HG03064 (cell line): ENCODE measurements around the gene CEP350.

Experiments
- ATAC-seq: cut with Tn5 transposase; IDR thresholded peaks from one replicate; pipeline ENCODE4 v1.9.1; 2021; ENCODE audit warnings: low read depth; ENCODE audit not compliant: unreplicated experiment

Gene CEP350

DNA sequence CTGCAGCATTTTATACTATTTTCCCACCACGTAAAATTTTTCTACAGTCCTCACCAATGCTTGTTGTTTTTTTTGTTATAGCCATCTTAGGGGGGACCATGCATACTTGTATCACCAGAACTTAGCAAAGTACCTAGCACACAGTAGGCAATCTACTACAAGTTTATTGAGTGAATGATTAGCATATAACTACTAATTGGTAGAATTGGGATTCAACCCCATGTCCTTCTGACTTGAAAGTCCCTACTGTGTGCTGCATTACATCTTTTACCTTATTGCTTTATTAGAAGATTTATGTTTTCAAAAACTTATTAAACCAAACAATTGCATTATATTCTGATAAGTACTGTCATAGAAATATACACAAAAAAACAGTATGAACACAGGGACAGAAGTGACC, 92.1 kb downstream of the CEP350 start:
- no peak for ATAC-seq

DNA sequence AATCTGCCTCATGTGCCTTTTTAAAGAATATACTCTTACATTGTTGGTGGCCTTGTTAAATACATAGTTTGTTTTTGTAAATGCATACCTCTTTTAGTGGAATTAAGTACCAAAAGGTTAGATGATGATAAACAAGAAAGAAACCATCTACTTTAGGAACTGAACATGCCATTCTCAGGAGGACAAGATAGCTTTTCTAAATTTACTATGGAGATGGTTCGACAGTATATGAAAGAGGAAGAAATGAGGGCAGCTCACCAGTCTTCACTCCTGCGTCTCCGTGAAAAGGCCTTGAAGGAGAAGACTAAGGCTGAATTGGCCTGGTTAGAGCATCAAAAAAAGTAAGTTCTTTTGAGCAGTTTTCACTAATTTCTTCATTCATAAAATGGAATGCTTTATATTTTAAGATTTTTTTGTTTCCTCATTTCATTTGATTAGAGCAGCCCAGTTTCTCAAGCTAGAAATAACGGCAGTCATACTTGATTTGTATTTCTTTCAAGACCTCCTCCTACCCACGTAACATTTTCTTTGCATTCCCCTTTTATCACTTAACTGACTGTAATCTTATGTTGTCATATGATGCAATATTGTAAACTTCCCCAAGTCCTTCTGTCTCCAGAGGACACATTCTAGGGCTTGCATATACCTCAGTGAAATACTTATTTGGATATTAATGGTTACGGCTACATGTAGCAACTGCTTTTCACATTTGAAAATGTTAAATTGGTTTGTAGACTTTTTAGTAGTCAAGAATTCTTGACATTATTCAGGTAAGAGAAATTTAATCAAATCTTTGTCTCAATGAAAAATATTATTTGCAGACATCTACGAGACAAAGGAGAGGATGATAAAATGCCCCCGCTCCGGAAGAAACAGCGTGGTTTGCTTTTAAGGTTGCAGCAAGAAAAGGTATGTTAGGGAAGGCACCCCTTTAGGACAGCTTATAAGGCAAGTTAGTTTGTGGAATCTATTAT, 99.3 kb downstream of the CEP350 start:
- ATAC-seq = no peak

DNA sequence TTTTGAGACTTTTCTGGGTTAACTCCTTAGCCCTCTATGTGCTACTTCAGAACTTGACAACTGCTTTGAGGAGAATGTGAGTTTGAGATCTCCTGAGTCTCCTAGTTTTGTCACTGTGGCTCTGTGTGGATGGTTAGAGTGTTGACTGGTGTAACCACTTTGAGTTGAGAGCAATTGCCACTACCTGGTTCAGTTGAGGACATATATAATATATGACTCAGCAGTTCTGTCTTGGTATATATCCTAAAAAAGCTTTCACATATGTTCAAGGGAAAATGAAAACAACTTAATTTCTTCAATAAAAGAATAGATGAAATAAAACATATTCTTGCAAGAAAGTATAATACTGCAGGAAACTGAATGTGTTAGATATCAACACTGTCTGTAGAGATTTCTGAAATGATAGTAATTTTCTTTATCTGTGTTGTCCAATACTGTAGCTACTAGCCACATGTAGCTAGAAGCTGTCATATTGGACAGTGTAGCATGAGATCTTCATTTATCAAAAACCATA, 103.3 kb downstream of the CEP350 start:
- ATAC-seq = no peak

- ATAC-seq = no peak
These were observed 106.4 kb downstream of the CEP350 start for GRCh38 chr1:180061019-180061418.

- ATAC-seq = no peak
These were observed 107.9 kb downstream of the CEP350 start for GRCh38 chr1:180062452-180062971.

GRCh38 chr1:180065408-180065807, 110.8 kb downstream of the CEP350 start:
- ATAC-seq = no peak

- ATAC-seq = no peak
These were observed 111.5 kb downstream of the CEP350 start for GRCh38 chr1:180066150-180066549.

DNA sequence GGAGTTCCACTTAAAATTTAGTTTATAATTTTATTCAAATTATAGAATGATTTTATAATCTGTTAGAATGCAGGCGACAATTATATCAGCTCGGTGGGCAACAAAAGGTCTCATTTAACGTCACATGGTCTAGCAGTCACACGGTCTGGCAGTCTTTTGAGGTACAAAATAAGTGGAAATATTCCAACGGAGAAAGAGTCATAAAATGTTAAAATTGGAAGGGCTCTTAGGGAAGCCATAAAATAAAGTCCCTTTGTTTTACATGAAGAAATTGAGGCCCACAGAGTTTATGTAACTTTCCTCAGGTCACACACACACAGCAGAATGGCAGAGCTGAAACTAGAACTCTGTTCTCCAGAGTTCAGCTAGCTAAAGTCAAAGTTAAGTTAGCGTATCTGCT, 115.7 kb downstream of the CEP350 start:
- no peak for ATAC-seq

GRCh38 chr1:180071759-180072158, 117.1 kb downstream of the CEP350 start:
- no peak for ATAC-seq

GRCh38 chr1:180080439-180080838, 125.8 kb downstream of the CEP350 start:
- ATAC-seq = no peak

DNA sequence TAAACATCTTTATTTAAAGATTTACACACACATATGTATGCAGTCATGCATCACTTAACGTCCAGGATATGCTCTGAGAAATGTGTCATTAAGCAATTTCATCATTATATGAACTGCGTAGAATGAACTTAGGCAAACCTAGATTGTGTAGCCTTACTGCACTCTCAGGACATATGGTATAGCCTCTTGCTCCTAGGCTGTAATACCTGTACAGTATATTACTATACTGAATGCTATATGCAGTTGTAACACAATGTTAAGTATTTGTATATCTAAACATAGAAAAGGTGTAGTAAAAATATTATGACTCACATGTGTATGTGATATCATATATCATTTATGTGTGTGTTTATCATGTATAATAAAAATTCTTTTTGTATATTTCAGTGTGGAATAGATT, 126.9 kb downstream of the CEP350 start:
- ATAC-seq = no peak

GRCh38 chr1:180083164-180083563, 128.6 kb downstream of the CEP350 start:
- no peak for ATAC-seq

DNA sequence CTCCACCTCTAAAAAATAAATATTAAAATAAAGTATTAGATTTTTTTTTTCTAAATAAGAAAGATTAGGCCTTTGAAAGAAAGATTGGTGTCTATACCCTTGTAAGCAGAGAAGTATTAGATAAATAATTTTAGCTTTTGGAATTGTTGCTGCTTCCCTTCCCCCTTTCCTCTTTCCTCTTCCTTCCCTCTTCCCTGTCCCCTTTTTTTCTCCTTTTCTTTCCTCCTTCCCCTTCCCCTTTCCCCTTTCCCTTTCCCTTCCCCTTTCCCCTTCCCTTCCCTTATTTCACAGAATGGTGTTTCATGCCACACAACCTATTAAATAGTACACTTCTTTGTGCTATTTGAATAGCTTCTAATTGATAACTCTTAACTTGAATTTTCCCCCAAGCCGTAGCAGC, 130.3 kb downstream of the CEP350 start:
- ATAC-seq = no peak

DNA sequence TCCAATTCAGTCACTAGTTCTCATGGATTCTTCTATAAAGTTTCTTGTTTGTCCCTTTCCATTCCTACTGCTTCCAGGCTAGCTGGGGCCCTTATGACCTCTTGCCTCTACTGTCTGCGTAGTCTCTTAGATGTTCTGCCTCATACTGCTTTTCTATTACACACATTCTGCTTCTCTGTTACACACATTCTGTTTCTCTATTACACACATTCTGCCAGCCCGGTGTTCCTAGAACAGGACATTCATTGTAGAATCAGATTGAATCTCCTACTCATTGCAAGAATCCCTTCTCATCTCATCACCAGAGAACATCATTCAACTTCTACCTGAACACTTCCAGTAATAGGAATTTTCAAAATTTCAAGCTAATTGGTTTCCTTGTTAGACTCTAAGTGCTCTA, 130.7 kb downstream of the CEP350 start:
- ATAC-seq = no peak

DNA sequence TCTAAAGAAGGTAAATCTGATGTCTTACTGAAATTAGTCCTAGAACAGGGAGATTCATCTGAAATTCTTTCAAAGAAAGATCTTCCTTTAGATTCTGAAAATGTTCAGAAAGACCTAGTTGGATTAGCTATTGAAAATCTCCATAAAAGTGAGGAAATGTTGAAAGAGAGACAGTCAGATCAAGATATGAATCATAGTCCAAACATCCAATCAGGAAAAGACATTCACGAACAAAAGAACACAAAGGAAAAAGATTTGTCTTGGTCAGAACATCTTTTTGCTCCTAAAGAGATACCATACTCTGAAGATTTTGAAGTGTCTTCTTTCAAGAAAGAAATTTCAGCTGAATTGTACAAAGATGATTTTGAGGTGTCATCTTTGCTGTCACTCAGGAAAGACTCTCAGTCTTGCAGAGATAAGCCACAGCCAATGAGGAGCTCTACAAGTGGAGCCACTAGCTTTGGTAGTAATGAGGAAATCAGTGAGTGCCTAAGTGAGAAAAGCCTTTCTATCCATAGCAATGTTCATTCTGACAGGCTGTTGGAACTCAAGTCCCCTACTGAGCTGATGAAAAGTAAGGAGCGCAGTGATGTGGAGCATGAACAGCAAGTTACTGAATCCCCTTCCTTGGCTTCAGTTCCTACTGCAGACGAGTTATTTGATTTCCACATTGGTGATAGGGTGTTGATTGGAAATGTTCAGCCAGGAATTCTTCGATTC, 138.5 kb downstream of the CEP350 start:
- no peak for ATAC-seq

- no peak for ATAC-seq
These were observed 140.2 kb downstream of the CEP350 start for GRCh38 chr1:180094705-180095295.

DNA sequence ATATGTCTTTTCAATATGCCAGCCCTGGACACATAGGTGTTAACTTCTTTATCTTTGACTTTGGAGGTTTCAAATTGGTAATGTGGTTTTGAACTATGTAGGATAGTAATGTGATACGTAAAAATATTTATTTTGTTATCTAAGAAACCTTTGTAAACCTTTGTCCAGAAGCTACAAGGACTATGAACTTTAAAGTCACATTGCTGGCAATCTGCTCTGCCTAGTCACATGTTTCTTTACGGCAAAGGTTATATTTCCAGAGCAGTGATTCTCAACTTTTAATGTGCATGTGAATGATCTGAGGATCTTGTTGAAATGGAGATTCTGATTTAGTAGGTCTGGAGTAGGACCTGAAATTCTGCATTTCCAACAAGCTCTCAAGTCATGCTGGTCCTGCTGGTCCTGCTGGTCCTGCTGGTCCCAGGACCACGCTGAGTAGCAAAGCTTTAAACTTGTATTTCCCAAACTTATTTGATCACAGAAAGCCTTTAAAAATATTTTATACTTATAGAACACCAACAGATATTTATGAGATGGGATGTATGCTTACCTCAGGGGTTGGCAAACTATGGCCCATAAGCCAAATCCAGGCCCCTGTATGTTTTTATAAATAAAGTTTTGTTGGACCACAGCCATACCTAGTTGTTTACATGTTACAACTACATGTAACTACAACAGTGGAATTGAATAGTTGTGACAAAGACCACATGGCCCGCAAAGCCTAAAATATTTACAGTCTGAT, 142.1 kb downstream of the CEP350 start:
- ATAC-seq = no peak

DNA sequence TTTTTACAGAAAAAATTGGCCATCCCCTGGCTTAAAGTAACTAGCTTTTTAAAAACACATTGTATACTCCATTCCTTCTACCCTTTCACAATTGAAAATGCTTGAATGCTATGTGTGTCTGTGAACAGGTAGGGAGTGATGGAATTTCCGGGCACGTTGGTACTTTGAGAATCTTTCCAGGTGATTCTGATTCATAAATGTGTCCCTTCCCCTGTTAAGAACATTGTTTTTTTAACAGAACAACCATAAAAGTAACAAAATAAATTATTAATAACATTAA, 142.7 kb downstream of the CEP350 start:
- ATAC-seq = no peak

DNA sequence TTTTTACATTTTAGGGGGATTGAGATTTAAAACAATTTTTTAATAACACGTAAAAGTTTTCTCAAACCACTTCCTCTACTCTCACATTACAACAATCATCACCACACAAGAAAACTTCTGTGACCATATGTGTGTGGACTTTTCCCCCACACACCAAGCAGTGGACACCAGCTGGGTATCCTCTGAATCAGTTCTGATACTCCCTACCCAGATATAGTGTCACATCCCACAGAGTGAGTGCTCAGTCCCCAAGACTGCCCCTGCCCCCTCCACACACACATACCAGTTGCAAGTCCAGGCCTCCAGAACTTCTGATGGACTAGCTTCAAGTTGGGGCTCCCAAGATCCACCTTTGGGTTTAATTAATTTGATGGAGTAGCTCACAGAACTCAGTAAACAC, 146.8 kb downstream of the CEP350 start:
- no peak for ATAC-seq

- ATAC-seq = no peak
These were observed 149.2 kb downstream of the CEP350 start for GRCh38 chr1:180103819-180104218.
